SK-N-SH (cell line): ENCODE results near the gene AAGAB.

ENCODE experiments used
- CHD2 ChIP-seq: fragments of 150-350 bp; IDR thresholded peaks from 2 replicates; pipeline ENCODE4 v1.6.1; 2018; ENCODE audit warnings: low read length; ENCODE audit not compliant: partially characterized antibody
- CTCF ChIP-seq: fragments of 200-600 bp; sonication (generic); IDR thresholded peaks from 2 replicates; pipeline ENCODE4 v1.6.1; 2017; ENCODE audit warnings: antibody characterized with exemption, mild to moderate bottlenecking, moderate library complexity
- EP300 ChIP-seq, 2 experiments: IDR thresholded peaks; 2 replicates each; pipeline versions ENCODE4 v1.4.0 to v1.6.1; 2012; ENCODE audit warnings: borderline replicate concordance in 1 of 2, low read depth in 1 of 2, low read length in 1 of 2
- FOXJ3 ChIP-seq: sonication (generic); formaldehyde crosslinking; IDR thresholded peaks from 2 replicates; pipeline ENCODE4 v1.5.1; 2020; ENCODE audit warnings: mild to moderate bottlenecking, missing genetic modification reagents
- GABPA ChIP-seq: IDR thresholded peaks from 2 replicates; pipeline ENCODE4 v1.4.0; 2012; ENCODE audit warnings: low read depth, mild to moderate bottlenecking
- MAX ChIP-seq: IDR thresholded peaks from 2 replicates; pipeline ENCODE4 v1.4.0; 2012; ENCODE audit warnings: low read depth
- MEF2A ChIP-seq: IDR thresholded peaks from 2 replicates; pipeline ENCODE4 v1.4.0; 2012; ENCODE audit warnings: low read depth, borderline replicate concordance
- MXI1 ChIP-seq: IDR thresholded peaks from 2 replicates; pipeline ENCODE4 v1.6.1; 2012; ENCODE audit warnings: mild to moderate bottlenecking, low read depth, low read length, improper control_type of control experiment
- NFIC ChIP-seq: IDR thresholded peaks from 2 replicates; pipeline ENCODE4 v1.4.0; 2012; ENCODE audit warnings: borderline replicate concordance
- PBX3 ChIP-seq: IDR thresholded peaks from 2 replicates; pipeline ENCODE4; 2012
- POLR2AphosphoS5 ChIP-seq: IDR thresholded peaks from 2 replicates; pipeline ENCODE4 v1.6.1; 2012; ENCODE audit warnings: low read depth, low read length
- RFX5 ChIP-seq: IDR thresholded peaks from 2 replicates; pipeline ENCODE4 v1.6.1; 2012; ENCODE audit warnings: mild to moderate bottlenecking, improper control_type of control experiment, low read length
- YY1 ChIP-seq: IDR thresholded peaks from 2 replicates; pipeline ENCODE4 v1.4.0; 2012; ENCODE audit warnings: low read depth, mild to moderate bottlenecking

DNA sequence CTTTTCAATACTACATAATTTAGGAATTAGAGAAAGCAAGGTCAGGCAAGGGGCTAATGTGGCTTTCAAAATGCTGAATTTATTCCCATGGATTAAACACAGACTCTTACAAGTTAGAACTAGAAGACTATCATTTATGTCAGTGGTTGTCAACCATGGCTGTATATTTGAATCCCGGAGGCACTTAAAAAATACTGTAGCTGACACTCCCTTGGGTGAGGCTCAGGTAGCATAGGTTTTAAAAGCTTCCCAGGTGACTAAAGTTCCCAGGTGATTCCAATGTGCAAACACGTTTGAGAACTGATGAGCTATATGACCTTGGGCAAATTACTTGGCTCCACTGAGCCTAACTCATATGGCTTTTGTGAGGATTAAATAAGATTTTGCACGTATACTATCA lies 29.6 kb downstream of the AAGAB start:
- TF ChIP-seq CTCF (no peak), PBX3 (no peak), GABPA (no peak), CHD2 (no peak), FOXJ3 (CRISPR knock-in tag) (no peak), POLR2AphosphoS5 (no peak), MEF2A (no peak), YY1 (no peak), MXI1 (no peak), EP300 (IDR thresholded peaks at IDR 0.05; ENCODE audit: borderline replicate concordance in 1 of 2, low read depth in 1 of 2, low read length in 1 of 2) (no peak), RFX5 (no peak), NFIC (no peak), MAX (no peak)
